H9 (cell line): ENCODE data around the gene MTCL1. TPM values are rescaled to one million over a fixed set of nuclear protein-coding genes. Genes with fewer than 3 reads are reported as not detected.

ENCODE experiments used
- DNase-seq: peaks from one replicate; pipeline ENCODE4 v3.0.0-alpha.2; 2017
- H2AFZ ChIP-seq: one replicate; pipeline ENCODE4 v1.6.1; 2013; ENCODE audit warnings: mild to moderate bottlenecking, low read length, control low read depth, moderate library complexity
- H2AK5ac ChIP-seq: 2 replicates; pipeline ENCODE4 v1.6.1; 2013; ENCODE audit warnings: low read length, control low read depth, mixed read lengths; ENCODE audit not compliant: insufficient read length
- H2BK120ac ChIP-seq: one replicate; pipeline ENCODE4 v1.6.1; 2013; ENCODE audit warnings: low read depth, mild to moderate bottlenecking, low read length, control low read depth, inconsistent platforms; ENCODE audit not compliant: poor library complexity, severe bottlenecking
- H2BK12ac ChIP-seq: 2 replicates; pipeline ENCODE4 v1.6.1; 2013; ENCODE audit warnings: low read length, control low read depth, mixed read lengths, low read depth; ENCODE audit not compliant: insufficient read length
- H2BK15ac ChIP-seq: 2 replicates; pipeline ENCODE4 v1.6.1; 2013; ENCODE audit warnings: low read depth, low read length, control low read depth
- H2BK20ac ChIP-seq: one replicate; pipeline ENCODE4 v1.6.1; 2013; ENCODE audit warnings: low read depth, mild to moderate bottlenecking, low read length, control low read depth, inconsistent platforms; ENCODE audit not compliant: poor library complexity, severe bottlenecking
- H2BK5ac ChIP-seq: 2 replicates; pipeline ENCODE4 v1.6.1; 2013; ENCODE audit warnings: low read length, control low read depth, mixed read lengths; ENCODE audit not compliant: insufficient read length
- H3K14ac ChIP-seq: 2 replicates; pipeline ENCODE4 v1.6.1; 2013; ENCODE audit warnings: low read length, control low read depth; ENCODE audit not compliant: insufficient read depth
- H3K18ac ChIP-seq: 2 replicates; pipeline ENCODE4 v1.6.1; 2013; ENCODE audit warnings: low read depth, mild to moderate bottlenecking, mixed read lengths, low read length, control low read depth; ENCODE audit not compliant: insufficient read length
- H3K23ac ChIP-seq: 2 replicates; pipeline ENCODE4 v1.6.1; 2013; ENCODE audit warnings: low read length, control low read depth, mixed read lengths, low read depth; ENCODE audit not compliant: insufficient read length
- H3K23me2 ChIP-seq: 2 replicates; pipeline ENCODE4 v1.6.1; 2013; ENCODE audit warnings: low read depth, mild to moderate bottlenecking, mixed read lengths, low read length, control low read depth; ENCODE audit not compliant: insufficient read length, poor library complexity, severe bottlenecking
- H3K27ac ChIP-seq: 2 replicates; pipeline ENCODE4 v1.5.1; 2013; ENCODE audit warnings: low read length, control low read depth, mixed read lengths, low read depth; ENCODE audit not compliant: insufficient read length
- H3K27me3 ChIP-seq: 2 replicates; pipeline ENCODE4 v1.6.1; 2013; ENCODE audit warnings: low read length, control low read depth, inconsistent platforms; ENCODE audit not compliant: insufficient read depth
- H3K4ac ChIP-seq: 2 replicates; pipeline ENCODE4 v1.6.1; 2013; ENCODE audit warnings: low read depth, mild to moderate bottlenecking, control low read depth, inconsistent platforms, low read length, moderate library complexity
- H3K4me1 ChIP-seq: 2 replicates; pipeline ENCODE4 v1.6.1; 2013; ENCODE audit warnings: low read length, control low read depth, inconsistent platforms; ENCODE audit not compliant: insufficient read depth
- H3K4me2 ChIP-seq: 2 replicates; pipeline ENCODE4 v1.6.1; 2013; ENCODE audit warnings: low read length, control low read depth, mixed read lengths; ENCODE audit not compliant: insufficient read length, insufficient read depth
- H3K56ac ChIP-seq: 2 replicates; pipeline ENCODE4 v1.6.1; 2013; ENCODE audit warnings: low read depth, mild to moderate bottlenecking, mixed read lengths, low read length, control low read depth; ENCODE audit not compliant: insufficient read length
- H3K79me1 ChIP-seq: 2 replicates; pipeline ENCODE4 v1.6.1; 2013; ENCODE audit warnings: low read depth, mild to moderate bottlenecking, moderate library complexity, low read length, control low read depth, inconsistent platforms; ENCODE audit not compliant: insufficient read depth, poor library complexity, severe bottlenecking
- H3K79me2 ChIP-seq: 2 replicates; pipeline ENCODE4 v1.6.1; 2013; ENCODE audit warnings: low read length, control low read depth, inconsistent platforms; ENCODE audit not compliant: insufficient read depth
- H3K9ac ChIP-seq: 2 replicates; pipeline ENCODE4 v1.6.1; 2013; ENCODE audit warnings: low read length, control low read depth, mixed read lengths; ENCODE audit not compliant: insufficient read length; ENCODE audit errors: extremely low read depth
- H3K9me3 ChIP-seq: one replicate; pipeline ENCODE4 v1.6.1; 2013; ENCODE audit warnings: low read depth, low read length, inconsistent platforms; ENCODE audit not compliant: control insufficient read depth
- H3T11ph ChIP-seq: one replicate; pipeline ENCODE4 v1.6.1; 2013; ENCODE audit warnings: mild to moderate bottlenecking, low read length, control low read depth, inconsistent platforms
- H4K20me1 ChIP-seq: one replicate; pipeline ENCODE4 v1.6.1; 2013; ENCODE audit not compliant: control insufficient read depth, insufficient read length, insufficient read depth
- H4K5ac ChIP-seq: 2 replicates; pipeline ENCODE4 v1.6.1; 2013; ENCODE audit warnings: low read depth, mild to moderate bottlenecking, mixed read lengths, low read length, control low read depth; ENCODE audit not compliant: insufficient read length
- H4K8ac ChIP-seq: replicated peaks from 2 replicates; pipeline ENCODE4 v1.6.1; 2013; ENCODE audit warnings: low read length, control low read depth, mixed read lengths, low read depth; ENCODE audit not compliant: insufficient read length
- H4K91ac ChIP-seq: 2 replicates; pipeline ENCODE4 v1.6.1; 2013; ENCODE audit warnings: low read depth, mild to moderate bottlenecking, moderate library complexity, mixed read lengths, low read length, control low read depth; ENCODE audit not compliant: insufficient read length
- H3K27ac Mint-ChIP-seq, 3 experiments: 2 replicates in 2 of 3; 3 replicates in 1 of 3; pipeline ENCODE4 v1.8.0; 2020 to 2021; ENCODE audit warnings: mixed read lengths in 3 of 3, mild to moderate bottlenecking in 1 of 3, moderate library complexity in 1 of 3
- H3K27me3 Mint-ChIP-seq: 2 replicates; pipeline ENCODE4 v1.8.0; 2021; ENCODE audit warnings: low read depth, mild to moderate bottlenecking, moderate library complexity, mixed read lengths
- H3K36me3 Mint-ChIP-seq, 3 experiments: 2 replicates in 2 of 3; 3 replicates in 1 of 3; pipeline ENCODE4 v1.8.0; 2020 to 2021; ENCODE audit warnings: low read depth in 3 of 3, mixed read lengths in 3 of 3; ENCODE audit not compliant: insufficient read depth in 1 of 3
- H3K4me1 Mint-ChIP-seq, 2 experiments: 2 replicates each; pipeline ENCODE4 v1.8.0; 2020; ENCODE audit warnings: mixed read lengths in 2 of 2
- H3K4me3 Mint-ChIP-seq, 2 experiments: 2 replicates in 1 of 2; 3 replicates in 1 of 2; pipeline ENCODE4 v1.8.0; 2020 to 2021; ENCODE audit warnings: mild to moderate bottlenecking in 2 of 2, mixed read lengths in 2 of 2, moderate library complexity in 1 of 2
- H3K9me3 Mint-ChIP-seq, 2 experiments: 2 replicates in 1 of 2; 3 replicates in 1 of 2; pipeline ENCODE4 v1.8.0; 2020; ENCODE audit warnings: mild to moderate bottlenecking in 2 of 2, mixed read lengths in 2 of 2, moderate library complexity in 1 of 2
- CTCF ChIP-seq: fragments of 200-600 bp; sonication (generic); conservative IDR thresholded peaks from 3 replicates; pipeline ENCODE4 v1.8.0; 2021; ENCODE audit warnings: antibody characterized with exemption, mild to moderate bottlenecking
- WGBS: extraction: QIAGEN DNeasy Blood & Tissue Kit; methylation state at CpG from one replicate; pipeline ENCODE4 v1.1.7; 2013; ENCODE audit warnings: missing lambda C conversion rate, low lambda C conversion rate, mixed read lengths; ENCODE audit not compliant: insufficient read length; ENCODE audit errors: extremely low coverage; 5-methylcytosine and 5-hydroxymethylcytosine counted together
- total RNA-seq: library from RNA; stranded (reverse); gene quantifications from 2 replicates; pipeline ENCODE4 v1.2.1, GENCODE V29; 2021

The MTCL1 gene
- total RNA-seq, 1 experiment from 2014 or later = 50.7 TPM

GRCh38 chr18:8657050-8657820, 48.1 kb upstream of the MTCL1 start:
- Mint-ChIP-seq H3K27me3 (no peaks in the 10 kb centered on the region; the same call in 1 of the 2 replicates), H3K4me3 (no peak overlapping the region), H3K4me1 (peaks cover 33 to 36% of the 10 kb centered on the region in 2 experiments), H3K27ac (peak overlapping the region; percentile 19 to 54 (median 36); a peak in 5 of 7 replicates), H3K9me3 (no peaks in the 10 kb centered on the region; a peak in 1 of 5 replicates), H3K36me3 (no peaks in the 10 kb centered on the region)
- Histone ChIP-seq H3K23ac (no peak overlapping the region), H2BK5ac (no peak overlapping the region), H3T11ph (no peak overlapping the region), H3K79me1 (no peaks in the 10 kb centered on the region), H2AK5ac (no peak overlapping the region), H3K4me2 (no peak overlapping the region), H4K91ac (no peak overlapping the region), H3K79me2 (no peaks in the 10 kb centered on the region), H3K27me3 (no peaks in the 10 kb centered on the region), H2AFZ (no peak overlapping the region), H3K9me3 (no peaks in the 10 kb centered on the region), H3K4ac (no peak overlapping the region), H4K5ac (no peak overlapping the region), H4K20me1 (no peaks in the 10 kb centered on the region), H2BK12ac (no peak overlapping the region), H3K18ac (no peak overlapping the region), H3K4me1 (peaks cover 3% of the 10 kb centered on the region), H2BK120ac (no peak overlapping the region), H2BK20ac (no peak overlapping the region), H3K14ac (no peak overlapping the region), H4K8ac (no peak overlapping the region), H3K27ac (no peak overlapping the region), H3K23me2 (no peaks in the 10 kb centered on the region), H3K9ac (no peak overlapping the region), H3K56ac (no peak overlapping the region), H2BK15ac (no peak overlapping the region)
- DNase-seq = no peak
- TF ChIP-seq CTCF = no peak
- no CpG with 5 or more reads among the region's 14 CpGs for WGBS
